DOHH2 (cell line): ENCODE data around the gene MUC5B.
"Not testable (repeated sequence)": the region's sequence is repeated elsewhere in the genome, so short reads cannot be mapped to it uniquely, and the experiment has no call there.

Experiments
- H3F3A ChIP-seq: fragments of 200-600 bp; sonication (generic), shearing (Covaris generic); 2 replicates; pipeline ENCODE4 v1.6.0; 2016; ENCODE audit warnings: antibody characterized with exemption, mild to moderate bottlenecking; ENCODE audit not compliant: control insufficient read depth, insufficient read depth
- H3K27ac ChIP-seq: fragments of 200-600 bp; sonication (generic); 2 replicates; pipeline ENCODE4 v1.5.1; 2014; ENCODE audit warnings: low read depth, mild to moderate bottlenecking, low read length, moderate library complexity
- H3K27me3 ChIP-seq: fragments of 200-600 bp; sonication (generic); 2 replicates; pipeline ENCODE4 v1.6.1; 2014; ENCODE audit warnings: mild to moderate bottlenecking, low read length, mixed read lengths; ENCODE audit not compliant: control insufficient read depth
- H3K36me3 ChIP-seq: fragments of 200-600 bp; sonication (generic); 2 replicates; pipeline ENCODE4 v1.6.1; 2014; ENCODE audit warnings: mild to moderate bottlenecking, low read length, moderate library complexity, mixed read lengths; ENCODE audit not compliant: control insufficient read depth
- H3K4me1 ChIP-seq: fragments of 200-600 bp; sonication (generic); 2 replicates; pipeline ENCODE4 v1.6.1; 2014; ENCODE audit warnings: mild to moderate bottlenecking, low read length, mixed read lengths; ENCODE audit not compliant: control insufficient read depth
- H3K4me2 ChIP-seq: fragments of 200-600 bp; sonication (generic); 2 replicates; pipeline ENCODE4 v1.6.0; 2014; ENCODE audit warnings: mild to moderate bottlenecking, low read length, moderate library complexity
- H3K4me3 ChIP-seq: fragments of 200-600 bp; sonication (generic); 2 replicates; pipeline ENCODE4 v1.5.1; 2014; ENCODE audit warnings: mild to moderate bottlenecking, low read length, mixed read lengths
- H3K79me2 ChIP-seq: fragments of 200-600 bp; sonication (generic); 2 replicates; pipeline ENCODE4 v1.6.1; 2014; ENCODE audit warnings: mild to moderate bottlenecking, low read length, mixed read lengths; ENCODE audit not compliant: control insufficient read depth
- H3K9me2 ChIP-seq: fragments of 200-600 bp; sonication (generic); replicated peaks from 2 replicates; pipeline ENCODE4 v1.6.1; 2014; ENCODE audit warnings: mild to moderate bottlenecking, low read length, mixed read lengths; ENCODE audit not compliant: control insufficient read depth
- H3K9me3 ChIP-seq: fragments of 200-600 bp; sonication (generic); 2 replicates; pipeline ENCODE4 v1.6.1; 2014; ENCODE audit warnings: antibody characterized with exemption, low read length, mixed read lengths; ENCODE audit not compliant: control insufficient read depth, insufficient read depth
- H4K20me1 ChIP-seq: fragments of 200-600 bp; sonication (generic); 2 replicates; pipeline ENCODE4 v1.6.0; 2014; ENCODE audit warnings: low read depth, mild to moderate bottlenecking, antibody characterized with exemption, low read length, moderate library complexity; ENCODE audit not compliant: control insufficient read depth, insufficient read depth
- CTCF ChIP-seq: fragments of 200-600 bp; sonication (generic); IDR thresholded peaks from one replicate; pipeline ENCODE4 v1.5.1; 2014; ENCODE audit warnings: antibody characterized with exemption, mild to moderate bottlenecking, low read depth, low read length; ENCODE audit not compliant: poor library complexity, severe bottlenecking
- EZH2phosphoT487 ChIP-seq: fragments of 200-600 bp; sonication (generic); IDR thresholded peaks from 2 replicates; pipeline ENCODE4 v1.6.1; 2017; ENCODE audit warnings: borderline replicate concordance, mild to moderate bottlenecking, antibody characterized with exemption, low read length, moderate library complexity, mixed read lengths

Gene MUC5B

GRCh38 chr11:1245717-1246116 lies 22.9 kb downstream of the MUC5B start:
- not testable (repeated sequence) for H3K4me3 ChIP-seq, H3K27ac ChIP-seq, H3K27me3 ChIP-seq, H3K4me2 ChIP-seq, H3K9me2 ChIP-seq, H3K4me1 ChIP-seq, H3K79me2 ChIP-seq, H3K36me3 ChIP-seq, H3F3A ChIP-seq, H4K20me1 ChIP-seq
- peaks cover 12% of the 10 kb centered on the region; the same call in 1 of the 2 replicates for H3K9me3 ChIP-seq

GRCh38 chr11:1246301-1246700 lies 23.4 kb downstream of the MUC5B start:
- not testable (repeated sequence) for H3K36me3 ChIP-seq, H3K9me2 ChIP-seq, H3K4me1 ChIP-seq, H3K27ac ChIP-seq, H3K79me2 ChIP-seq, H3F3A ChIP-seq, H4K20me1 ChIP-seq, H3K4me2 ChIP-seq, H3K27me3 ChIP-seq, H3K4me3 ChIP-seq
- peaks cover 15% of the 10 kb centered on the region for H3K9me3 ChIP-seq

- not testable (repeated sequence) for H3K4me3 ChIP-seq, H3K27ac ChIP-seq, H4K20me1 ChIP-seq, H3K79me2 ChIP-seq, H3K36me3 ChIP-seq, H3F3A ChIP-seq, H3K27me3 ChIP-seq, H3K4me1 ChIP-seq, H3K4me2 ChIP-seq, H3K9me2 ChIP-seq
- peaks cover 19% of the 10 kb centered on the region for H3K9me3 ChIP-seq
Observed at GRCh38 chr11:1247026-1247425, 24.2 kb downstream of the MUC5B start.

- not testable (repeated sequence) for H3K9me2 ChIP-seq, H3K4me3 ChIP-seq, H3K27ac ChIP-seq, H3K36me3 ChIP-seq, H4K20me1 ChIP-seq, H3K4me2 ChIP-seq, H3K27me3 ChIP-seq, H3K79me2 ChIP-seq, H3K4me1 ChIP-seq, H3F3A ChIP-seq
- peaks cover 22% of the 10 kb centered on the region for H3K9me3 ChIP-seq
Observed at GRCh38 chr11:1248951-1249350, 26.1 kb downstream of the MUC5B start.

GRCh38 chr11:1250411-1250810 lies 27.5 kb downstream of the MUC5B start:
- not testable (repeated sequence) for H3K9me2 ChIP-seq, H3K27me3 ChIP-seq, H3K4me1 ChIP-seq, H3K36me3 ChIP-seq, H3K4me3 ChIP-seq, H3K79me2 ChIP-seq, H3F3A ChIP-seq, H4K20me1 ChIP-seq, H3K27ac ChIP-seq, H3K4me2 ChIP-seq
- H3K9me3 ChIP-seq = peaks cover 22% of the 10 kb centered on the region

GRCh38 chr11:1251236-1251770 lies 28.4 kb downstream of the MUC5B start:
- H3K4me1 ChIP-seq = no peaks in the 10 kb centered on the region

More at GRCh38 chr11:1251236-1251770, 28.4 kb downstream of the MUC5B start:
- Histone ChIP-seq H3K9me2 (no peaks in the 10 kb centered on the region), H3K4me3 (no peak overlapping the region), H3K4me2 (no peak overlapping the region), H3K9me3 (peaks cover 22% of the 10 kb centered on the region), H4K20me1 (no peaks in the 10 kb centered on the region), H3K79me2 (no peaks in the 10 kb centered on the region), H3F3A (no peaks in the 10 kb centered on the region), H3K27me3 (no peaks in the 10 kb centered on the region), H3K36me3 (no peaks in the 10 kb centered on the region), H3K27ac (no peak overlapping the region)
- no peak for TF ChIP-seq CTCF
- no peak for TF ChIP-seq EZH2phosphoT487
